ENCODE measurements around the gene ZNF521.

The ZNF521 gene

DNA sequence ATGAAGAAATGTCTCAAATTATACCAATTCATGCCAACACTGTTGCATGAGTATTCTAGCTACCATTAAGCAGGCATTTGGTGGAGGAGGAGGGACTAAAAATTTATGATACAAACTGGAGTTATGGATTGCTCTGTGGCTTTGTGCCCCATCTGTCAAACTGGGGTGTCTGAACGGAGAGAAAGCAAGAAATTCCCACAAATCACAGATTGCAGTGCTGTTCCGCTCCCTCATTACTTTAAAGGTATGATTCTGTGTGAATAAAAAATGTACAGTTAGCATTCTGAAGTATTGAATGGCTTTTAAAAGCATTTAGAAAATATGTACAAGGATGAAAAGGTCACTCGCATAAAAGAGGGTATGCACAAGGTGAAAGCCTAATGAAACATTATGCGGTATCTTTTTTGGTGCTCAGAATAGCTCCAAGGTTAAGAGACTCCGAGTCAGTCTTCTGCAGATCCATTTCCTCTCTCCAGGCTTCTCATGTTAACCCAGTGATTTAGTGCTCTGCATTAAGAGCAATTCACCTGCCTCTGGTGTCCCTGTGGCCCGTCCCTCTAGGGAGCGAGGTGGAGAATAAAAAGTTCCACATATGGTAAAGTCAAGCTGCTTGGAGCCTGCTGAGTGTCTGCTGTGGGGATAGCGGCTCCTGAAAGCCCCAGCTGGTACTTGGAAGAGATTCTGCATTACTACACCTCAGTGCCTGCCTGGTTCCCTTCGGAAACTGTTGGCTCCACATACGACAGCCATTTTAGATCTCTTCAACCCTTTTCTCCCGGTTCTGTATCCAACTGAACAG is 184.2 kb downstream of the ZNF521 start:
- no peaks in the 10 kb centered on the region for H3K9me3 Mint-ChIP-seq
- H3K4me3 Mint-ChIP-seq: no peak overlapping the region

DNA sequence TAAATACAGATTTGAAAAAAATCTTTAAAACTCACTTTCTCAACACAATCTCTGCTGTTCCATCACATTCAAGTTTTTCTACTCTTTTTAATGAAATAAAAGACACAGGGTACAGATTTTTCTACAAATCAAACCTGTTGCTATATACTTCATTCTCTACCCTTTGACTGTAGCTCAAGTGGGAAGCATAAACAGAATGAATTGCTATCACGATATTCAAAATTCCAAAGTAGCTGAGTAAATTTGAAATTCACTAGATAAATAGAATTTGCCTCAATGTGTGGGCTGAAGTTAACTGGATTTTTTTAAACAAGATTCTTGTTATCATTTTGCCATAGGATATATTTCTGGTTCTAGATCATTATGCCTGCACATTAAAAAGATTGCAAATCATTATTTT is 185.9 kb downstream of the ZNF521 start:
- no peaks in the 10 kb centered on the region for H3K36me3 Mint-ChIP-seq (ENCODE audit: insufficient read depth)
- H3K4me3 Mint-ChIP-seq: no peak overlapping the region
- H3K27ac Mint-ChIP-seq: no peak overlapping the region
- no peaks in the 10 kb centered on the region for H3K9me3 Mint-ChIP-seq
- H3K4me1 Mint-ChIP-seq (ENCODE audit: low read depth in 2 of 2): peaks cover 10 to 12% of the 10 kb centered on the region in 2 donors
- ATAC-seq (replicated peaks): no peak
- H3K27me3 Mint-ChIP-seq: no peaks in the 10 kb centered on the region
- no peak for DNase-seq

More for the DNA sequence above, 184.2 kb downstream of the ZNF521 start:
- Mint-ChIP-seq H3K36me3 (ENCODE audit: insufficient read depth) (no peaks in the 10 kb centered on the region), H3K27ac (no peak overlapping the region), H3K4me1 (ENCODE audit: low read depth in 2 of 2) (peaks cover 10 to 12% of the 10 kb centered on the region in 2 donors), H3K27me3 (no peaks in the 10 kb centered on the region)
- DNase-seq (no peak), ATAC-seq (replicated peaks) (no peak)

DNA sequence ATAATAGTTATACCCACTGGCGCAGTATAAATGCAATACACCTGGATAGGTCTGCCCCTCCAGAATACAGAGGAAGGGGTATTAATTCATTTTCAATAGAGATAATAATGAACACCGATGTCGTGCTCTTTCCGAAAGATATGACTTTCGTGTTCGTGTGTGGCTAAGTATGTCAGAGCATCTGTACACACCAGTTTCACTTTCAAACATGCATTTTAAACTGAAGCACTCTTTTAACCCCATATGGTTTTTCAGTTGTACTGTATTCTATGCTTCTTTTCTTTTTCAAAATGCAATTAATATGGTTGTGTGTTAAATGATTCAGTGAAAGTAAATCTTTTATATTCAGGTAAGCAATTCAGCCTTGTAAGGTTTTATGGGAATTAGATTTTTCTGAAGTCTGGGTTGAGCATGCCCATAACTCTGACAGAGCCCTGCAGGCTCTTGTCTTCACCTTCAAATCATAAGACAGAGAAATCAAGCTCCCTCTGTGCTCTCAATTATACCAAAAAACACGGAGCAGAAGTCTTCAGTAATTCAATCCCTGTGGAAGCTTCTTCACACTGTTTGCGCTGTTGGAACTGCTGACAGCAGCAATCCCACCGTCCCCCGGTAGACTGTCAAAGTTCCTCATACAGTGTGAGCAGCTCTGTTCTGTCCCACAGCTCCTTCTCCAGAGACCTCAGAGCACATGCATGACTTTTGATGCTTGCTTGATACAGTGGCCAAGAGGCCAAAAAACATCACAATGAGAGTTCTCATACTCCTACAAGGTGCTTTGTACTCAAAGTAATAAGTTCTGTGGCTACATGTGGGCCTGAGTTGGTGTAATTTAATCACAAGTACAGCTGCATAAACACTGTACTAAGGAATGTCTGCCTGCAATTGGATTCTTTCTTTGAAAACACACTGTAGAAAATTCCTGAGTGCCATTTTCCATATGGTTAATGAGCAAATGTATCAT is 186.8 kb downstream of the ZNF521 start:
- ATAC-seq (replicated peaks): peak; percentile 43
- DNase-seq: no peak
- Mint-ChIP-seq H3K36me3 (ENCODE audit: insufficient read depth) (no peaks in the 10 kb centered on the region), H3K4me1 (ENCODE audit: low read depth in 2 of 2) (peaks cover 10 to 12% of the 10 kb centered on the region in 2 donors), H3K27ac (peak overlapping the region; percentile 50 to 92), H3K27me3 (no peaks in the 10 kb centered on the region), H3K4me3 (peak overlapping the region; percentile 61 to 79), H3K9me3 (no peaks in the 10 kb centered on the region)

DNA sequence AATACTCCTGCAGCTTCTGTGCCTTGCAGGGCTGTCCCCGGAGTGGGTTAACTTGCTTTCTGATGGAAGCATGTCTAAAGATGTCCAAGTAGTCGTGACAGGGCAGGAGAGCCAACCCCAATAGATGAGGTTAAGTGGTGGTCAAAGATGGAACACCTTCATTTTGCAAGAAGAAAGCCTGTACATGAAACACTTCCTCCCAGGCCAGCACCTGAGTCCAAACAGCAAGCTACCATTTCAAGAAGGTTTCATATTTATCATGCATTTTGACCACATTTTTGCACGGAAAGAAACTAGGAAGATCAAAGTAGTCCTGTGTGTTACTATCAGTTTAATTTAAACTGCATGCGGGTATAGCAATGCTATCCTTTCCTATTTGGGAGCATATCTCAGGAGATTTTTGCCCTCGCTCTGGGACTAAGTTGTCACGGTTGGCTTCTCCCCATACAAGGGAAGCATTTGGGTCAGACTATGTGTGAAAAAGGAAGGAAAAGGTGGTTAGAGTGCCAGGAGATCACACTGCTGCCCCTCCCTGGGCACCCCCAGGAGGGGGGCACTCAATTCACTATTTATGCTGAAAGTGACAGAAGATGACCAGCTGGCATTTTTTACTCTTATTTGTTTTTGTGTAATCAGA is 187.6 kb downstream of the ZNF521 start:
- DNase-seq (no peak), ATAC-seq (replicated peaks) (no peak)
- no peaks in the 10 kb centered on the region for H3K27me3 Mint-ChIP-seq
- peaks cover 10 to 12% of the 10 kb centered on the region in 2 donors for H3K4me1 Mint-ChIP-seq (ENCODE audit: low read depth in 2 of 2)
- peak overlapping the region; percentile 50 to 92 for H3K27ac Mint-ChIP-seq
- H3K36me3 Mint-ChIP-seq (ENCODE audit: insufficient read depth): no peaks in the 10 kb centered on the region
- no peaks in the 10 kb centered on the region for H3K9me3 Mint-ChIP-seq
- H3K4me3 Mint-ChIP-seq: peak overlapping the region; percentile 61 to 79

DNA sequence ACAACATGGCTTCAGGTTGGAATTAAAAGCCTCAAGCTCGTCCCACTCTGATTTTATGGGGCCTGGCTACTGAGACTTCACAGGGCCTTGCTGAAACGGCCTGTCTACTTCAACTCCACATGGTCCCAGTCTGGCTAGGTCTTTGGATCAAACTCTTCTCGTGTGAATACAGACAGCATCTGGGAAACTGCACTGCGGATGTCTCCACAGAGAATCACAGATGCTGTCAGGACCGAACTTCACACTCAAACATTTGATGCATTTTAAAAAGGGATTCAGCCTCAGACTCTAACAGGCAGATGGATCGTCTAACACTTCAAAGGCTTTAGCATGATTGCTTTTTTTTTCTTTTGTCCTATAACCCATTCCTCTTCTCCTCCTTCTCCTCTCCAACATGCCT is 198.5 kb downstream of the ZNF521 start:
- peaks cover 0 to 10% of the 10 kb centered on the region in 2 donors for H3K27me3 Mint-ChIP-seq
- DNase-seq (no peak), ATAC-seq (replicated peaks) (no peak)
- peaks cover 0 to 2% of the 10 kb centered on the region in 2 donors for H3K9me3 Mint-ChIP-seq
- H3K4me1 Mint-ChIP-seq (ENCODE audit: low read depth in 2 of 2): no peaks in the 10 kb centered on the region
- H3K36me3 Mint-ChIP-seq (ENCODE audit: insufficient read depth): peaks cover 4% of the 10 kb centered on the region
- no peak overlapping the region for H3K27ac Mint-ChIP-seq
- no peak overlapping the region for H3K4me3 Mint-ChIP-seq

DNA sequence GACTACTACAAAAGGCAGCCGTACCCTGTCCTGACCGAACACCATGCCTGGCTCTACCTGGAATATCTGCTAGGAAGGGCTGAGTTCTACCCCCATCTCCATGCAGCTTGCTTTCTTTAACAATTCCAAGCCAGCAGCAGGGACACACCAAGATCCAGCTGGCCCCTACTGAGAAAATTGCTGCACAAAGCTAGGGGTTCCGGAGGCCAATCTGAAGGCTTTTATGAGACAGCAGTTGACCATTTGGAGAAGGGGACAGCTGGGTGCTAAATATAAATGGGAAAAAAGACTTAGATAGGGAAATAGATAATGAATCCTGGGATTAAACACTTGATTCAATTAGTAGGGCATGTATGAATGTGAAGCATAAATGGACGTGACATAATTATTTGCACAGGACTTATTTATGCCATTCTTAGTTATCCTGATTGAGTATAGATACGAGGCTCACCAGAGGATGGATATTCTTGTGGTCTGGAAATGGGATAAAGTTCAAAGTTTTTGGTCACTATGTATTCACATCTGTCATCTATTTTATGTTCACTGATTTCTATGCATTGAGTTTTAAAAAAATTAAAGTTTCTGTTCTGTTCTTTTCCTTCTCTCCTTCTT is 204.0 kb downstream of the ZNF521 start:
- no peak overlapping the region for H3K27ac Mint-ChIP-seq
- H3K36me3 Mint-ChIP-seq (ENCODE audit: insufficient read depth): peaks cover 4% of the 10 kb centered on the region
- DNase-seq (no peak), ATAC-seq (replicated peaks) (no peak)
- H3K4me3 Mint-ChIP-seq: no peak overlapping the region
- H3K4me1 Mint-ChIP-seq (ENCODE audit: low read depth in 2 of 2): no peaks in the 10 kb centered on the region
- no peaks in the 10 kb centered on the region for H3K9me3 Mint-ChIP-seq
- no peaks in the 10 kb centered on the region for H3K27me3 Mint-ChIP-seq

DNA sequence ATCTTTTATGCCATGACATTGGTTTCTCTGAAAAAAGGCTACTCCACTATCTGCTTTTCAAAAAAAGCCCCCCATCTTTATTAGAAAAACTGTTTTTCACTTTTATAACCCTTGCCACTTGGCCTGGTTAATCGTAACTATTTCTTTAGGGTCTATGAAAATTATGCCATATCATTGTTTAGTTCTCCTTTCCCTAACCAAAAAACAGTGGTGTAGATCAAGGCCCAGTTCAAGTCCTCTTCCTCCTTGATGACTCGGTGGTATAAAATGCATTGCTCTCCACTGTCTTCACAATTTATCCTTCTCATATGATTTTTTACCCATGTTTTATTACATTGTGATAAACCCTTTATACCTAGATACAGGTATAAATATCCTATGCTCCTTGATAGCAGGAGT is 205.5 kb downstream of the ZNF521 start:
- Mint-ChIP-seq H3K36me3 (ENCODE audit: insufficient read depth) (peaks cover 4% of the 10 kb centered on the region), H3K4me3 (no peak overlapping the region), H3K27me3 (no peaks in the 10 kb centered on the region), H3K27ac (no peak overlapping the region), H3K4me1 (ENCODE audit: low read depth in 2 of 2) (no peaks in the 10 kb centered on the region), H3K9me3 (no peaks in the 10 kb centered on the region)
- ATAC-seq (replicated peaks): no peak
- no peak for DNase-seq

DNA sequence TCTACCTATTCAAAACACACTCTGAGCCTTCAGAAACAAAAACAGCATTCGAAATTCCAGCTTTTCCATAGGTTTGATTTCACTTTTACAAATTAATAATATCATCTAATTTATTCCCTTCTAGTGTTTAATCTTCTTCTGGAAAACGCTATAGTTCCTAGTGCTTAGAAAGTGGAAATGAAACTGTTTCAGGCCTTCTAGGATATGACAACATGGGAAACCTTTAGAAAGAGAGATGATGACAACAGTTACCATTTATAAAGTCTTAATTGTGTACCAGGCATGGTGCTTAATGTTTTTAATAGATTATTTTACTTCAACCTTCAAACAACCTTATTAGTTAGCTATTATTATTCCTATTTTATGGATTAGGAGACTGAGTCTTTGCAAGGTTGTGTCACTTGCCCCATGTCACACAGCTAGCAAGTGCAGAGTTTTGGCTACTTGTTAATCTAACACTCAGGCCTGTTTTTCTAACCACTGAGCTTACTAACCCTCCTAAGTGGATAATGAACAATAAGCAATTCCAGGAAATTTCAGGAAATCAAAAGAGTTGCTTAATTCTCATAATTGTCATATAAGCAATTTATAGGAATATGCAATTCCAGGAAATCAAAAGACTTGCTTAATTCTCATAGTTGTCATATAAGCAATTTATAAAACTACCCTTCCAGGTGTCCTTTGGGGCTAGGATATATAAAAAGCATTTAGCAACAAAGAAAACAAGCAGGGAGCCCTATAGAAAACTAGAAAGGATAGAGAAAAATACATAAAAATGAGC is 206.0 kb downstream of the ZNF521 start:
- ATAC-seq (replicated peaks): no peak
- H3K4me3 Mint-ChIP-seq: no peak overlapping the region
- H3K36me3 Mint-ChIP-seq (ENCODE audit: insufficient read depth): peaks cover 4% of the 10 kb centered on the region
- no peaks in the 10 kb centered on the region for H3K27me3 Mint-ChIP-seq
- DNase-seq: no peak
- no peaks in the 10 kb centered on the region for H3K4me1 Mint-ChIP-seq (ENCODE audit: low read depth in 2 of 2)
- no peaks in the 10 kb centered on the region for H3K9me3 Mint-ChIP-seq
- no peak overlapping the region for H3K27ac Mint-ChIP-seq

DNA sequence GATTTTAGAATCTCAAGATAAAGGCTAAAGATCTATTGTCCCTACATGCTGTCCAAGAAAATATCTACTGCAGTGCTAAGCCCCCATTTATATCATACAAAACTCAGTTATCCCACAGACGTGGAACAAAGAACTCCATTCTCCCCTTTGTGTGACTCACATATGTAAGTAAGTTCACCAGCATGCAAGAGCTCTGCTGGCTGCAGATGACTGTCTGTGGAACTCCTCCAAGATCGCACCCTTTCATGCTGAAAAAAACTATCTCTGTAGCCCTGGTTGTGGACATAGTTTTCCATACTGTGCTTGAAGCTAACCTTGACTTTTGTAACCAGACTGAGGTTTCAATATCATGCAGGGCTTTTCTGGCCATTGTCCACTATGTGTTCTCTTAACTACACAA is 207.1 kb downstream of the ZNF521 start:
- H3K4me3 Mint-ChIP-seq: no peak overlapping the region
- no peak for DNase-seq
- H3K9me3 Mint-ChIP-seq: peaks cover 0 to 6% of the 10 kb centered on the region in 2 donors
- no peaks in the 10 kb centered on the region for H3K36me3 Mint-ChIP-seq (ENCODE audit: insufficient read depth)
- ATAC-seq (replicated peaks): no peak
- no peaks in the 10 kb centered on the region for H3K4me1 Mint-ChIP-seq (ENCODE audit: low read depth in 2 of 2)
- no peaks in the 10 kb centered on the region for H3K27me3 Mint-ChIP-seq
- H3K27ac Mint-ChIP-seq: no peak overlapping the region

DNA sequence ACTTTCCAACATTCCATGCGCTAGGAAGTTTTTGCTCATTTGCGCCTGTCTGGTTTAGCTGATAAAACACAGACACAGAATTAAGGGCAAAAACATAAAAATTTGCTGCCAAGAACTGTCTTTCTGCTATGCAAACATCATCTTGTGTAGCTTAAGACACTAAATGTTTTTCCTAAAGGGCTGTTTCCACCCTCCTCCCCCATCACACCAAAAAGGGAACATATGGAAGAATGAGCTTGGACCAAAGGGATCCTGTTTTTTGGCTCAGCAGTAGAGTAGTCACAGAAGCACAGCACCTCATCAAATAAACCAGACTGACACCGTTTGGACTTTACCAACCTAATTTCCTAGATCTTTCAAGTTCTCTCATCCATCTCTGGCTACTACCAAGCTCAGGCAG is 210.1 kb downstream of the ZNF521 start:
- peaks cover 5% of the 10 kb centered on the region for H3K36me3 Mint-ChIP-seq (ENCODE audit: insufficient read depth)
- ATAC-seq (replicated peaks): no peak
- peaks cover 0 to 6% of the 10 kb centered on the region in 2 donors for H3K9me3 Mint-ChIP-seq
- no peak overlapping the region for H3K27ac Mint-ChIP-seq
- H3K27me3 Mint-ChIP-seq: no peaks in the 10 kb centered on the region
- no peak overlapping the region for H3K4me3 Mint-ChIP-seq
- H3K4me1 Mint-ChIP-seq (ENCODE audit: low read depth in 2 of 2): no peaks in the 10 kb centered on the region
- no peak for DNase-seq

DNA sequence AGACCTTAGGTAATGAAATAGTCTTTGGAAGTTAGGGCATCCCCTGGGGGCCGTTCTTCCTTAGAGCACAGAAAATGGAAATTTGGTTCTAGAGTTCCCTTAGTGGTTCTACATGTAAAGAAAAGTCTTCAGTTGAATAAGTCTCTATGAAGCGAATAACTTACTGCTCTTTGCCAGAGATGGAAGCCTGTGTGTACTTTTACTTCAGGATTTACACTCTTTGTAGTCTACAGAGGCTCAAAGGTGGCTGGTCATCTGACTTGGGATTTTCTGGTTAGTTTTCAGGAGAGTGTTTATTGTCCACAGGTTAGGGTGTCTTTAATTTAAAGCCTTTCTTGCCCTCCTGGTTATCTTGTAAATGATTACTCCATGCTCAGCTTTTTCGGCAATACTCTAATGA is 210.6 kb downstream of the ZNF521 start:
- H3K36me3 Mint-ChIP-seq (ENCODE audit: insufficient read depth): peaks cover 5% of the 10 kb centered on the region
- no peaks in the 10 kb centered on the region for H3K27me3 Mint-ChIP-seq
- ATAC-seq (replicated peaks) (no peak), DNase-seq (no peak)
- no peaks in the 10 kb centered on the region for H3K4me1 Mint-ChIP-seq (ENCODE audit: low read depth in 2 of 2)
- peaks cover 0 to 6% of the 10 kb centered on the region in 2 donors for H3K9me3 Mint-ChIP-seq
- H3K27ac Mint-ChIP-seq: no peak overlapping the region
- no peak overlapping the region for H3K4me3 Mint-ChIP-seq

DNA sequence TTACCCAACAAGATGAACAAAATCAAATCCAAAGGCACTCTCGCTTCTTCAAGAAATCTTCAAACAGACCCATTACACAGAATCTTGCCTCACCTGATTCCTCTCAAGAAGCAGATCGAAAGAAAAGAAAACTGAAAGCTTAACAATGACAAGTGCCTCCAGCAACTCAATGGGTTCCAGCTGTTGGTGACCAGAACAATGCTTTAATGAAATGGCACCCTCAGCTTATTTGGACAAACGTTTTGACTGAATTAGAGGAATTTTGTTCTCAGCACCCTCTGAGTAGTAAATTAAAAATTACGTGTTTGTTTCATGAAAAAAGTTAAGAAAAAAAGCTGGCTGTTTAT is 211.0 kb downstream of the ZNF521 start:
- Mint-ChIP-seq H3K4me1 (ENCODE audit: low read depth in 2 of 2) (no peaks in the 10 kb centered on the region), H3K9me3 (peaks cover 0 to 6% of the 10 kb centered on the region in 2 donors), H3K4me3 (no peak overlapping the region), H3K36me3 (ENCODE audit: insufficient read depth) (peaks cover 5% of the 10 kb centered on the region), H3K27me3 (no peaks in the 10 kb centered on the region), H3K27ac (no peak overlapping the region)
- ATAC-seq (replicated peaks) (no peak), DNase-seq (no peak)
